HK-2 (cell line): Measurements from ENCODE around the gene HES5.
"Not testable (repeated sequence)": the region's sequence is repeated elsewhere in the genome, so short reads cannot be mapped to it uniquely, and the experiment has no call there.

Experiments used
- DNase-seq: peaks from one replicate; pipeline ENCODE4 v3.0.0-alpha.2; 2018; ENCODE audit not compliant: unreplicated experiment

The HES5 gene, protein sequence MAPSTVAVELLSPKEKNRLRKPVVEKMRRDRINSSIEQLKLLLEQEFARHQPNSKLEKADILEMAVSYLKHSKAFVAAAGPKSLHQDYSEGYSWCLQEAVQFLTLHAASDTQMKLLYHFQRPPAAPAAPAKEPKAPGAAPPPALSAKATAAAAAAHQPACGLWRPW

DNA sequence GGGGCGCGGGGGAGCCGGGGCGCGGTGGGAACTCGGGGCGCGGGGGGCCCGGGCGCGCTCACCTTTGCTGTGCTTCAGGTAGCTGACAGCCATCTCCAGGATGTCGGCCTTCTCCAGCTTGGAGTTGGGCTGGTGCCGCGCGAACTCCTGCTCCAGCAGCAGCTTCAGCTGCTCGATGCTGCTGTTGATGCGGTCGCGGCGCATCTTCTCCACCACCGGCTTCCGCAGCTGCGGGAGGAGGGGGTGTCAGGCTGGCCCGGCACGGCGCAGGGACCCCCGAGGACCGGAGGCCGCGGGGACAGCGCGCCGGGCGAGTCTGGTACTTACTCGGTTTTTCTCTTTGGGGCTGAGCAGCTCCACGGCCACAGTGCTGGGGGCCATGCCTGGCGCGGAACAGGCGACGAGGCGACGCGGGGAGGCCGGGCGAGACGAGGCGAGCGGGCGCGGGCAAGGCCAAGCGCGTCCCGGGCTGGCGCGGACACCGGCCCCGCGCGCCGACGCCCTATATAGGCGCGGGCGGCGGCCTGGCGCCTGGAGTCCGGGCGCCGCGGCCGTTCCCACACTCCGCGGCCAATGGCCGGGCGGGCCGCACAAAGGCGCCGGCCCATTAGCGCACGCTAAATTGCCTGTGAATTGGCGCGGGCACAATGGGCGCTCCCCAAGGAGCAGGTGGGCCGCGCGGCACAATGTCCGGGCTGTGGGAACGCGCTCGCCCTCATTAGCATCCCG, at the start of gene HES5:
Gene HES5, minus strand, starts transcription at position 480 of the 729 bp plus-strand sequence. Its CDS starts 99 bp downstream, at position 381.
- DNase-seq = no peak

DNA sequence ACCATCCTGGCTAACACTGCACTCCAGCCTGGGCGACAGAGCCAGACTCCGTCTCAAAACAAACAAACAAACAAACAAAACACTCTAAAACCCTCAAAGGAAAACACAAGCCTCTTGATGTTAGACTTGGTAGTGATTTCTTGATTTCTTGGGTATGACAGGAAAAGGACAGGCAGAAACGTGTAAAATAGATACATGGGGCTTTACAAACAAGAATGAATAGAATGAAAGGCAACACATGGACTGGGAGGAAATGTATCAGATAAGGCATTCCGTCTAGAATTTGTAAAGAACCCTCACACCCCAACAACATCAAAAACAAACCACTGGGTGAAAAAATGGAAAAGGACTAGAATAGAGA, 48.7 kb upstream of the HES5 start:
- DNase-seq = no peak

DNA sequence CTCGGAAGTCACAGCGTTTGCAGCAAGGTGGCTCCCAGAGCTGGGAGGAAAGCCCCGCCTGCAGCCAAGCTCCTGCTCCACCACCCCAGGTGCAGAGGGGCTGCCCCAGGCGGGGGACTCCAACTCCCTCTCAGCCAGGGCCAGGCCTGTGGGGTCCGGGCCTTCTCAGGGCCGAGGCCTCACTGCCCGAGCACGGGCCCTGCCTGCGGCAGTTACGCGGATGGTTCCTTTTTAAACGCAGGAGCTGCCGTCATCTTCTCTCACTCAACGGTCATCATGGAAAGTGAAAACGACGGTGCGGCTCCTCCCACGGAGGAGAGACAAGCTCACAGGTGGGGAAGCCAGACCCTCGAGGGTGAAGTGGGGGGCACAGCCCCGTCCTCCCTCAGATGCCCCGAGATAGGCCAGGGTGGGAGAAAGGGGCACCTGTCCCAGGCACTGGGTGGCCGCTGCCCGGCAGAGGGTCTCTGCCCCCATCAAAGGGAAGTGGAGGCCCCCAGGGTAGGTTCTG, 47.6 kb upstream of the HES5 start:
- not testable (repeated sequence) for DNase-seq

DNA sequence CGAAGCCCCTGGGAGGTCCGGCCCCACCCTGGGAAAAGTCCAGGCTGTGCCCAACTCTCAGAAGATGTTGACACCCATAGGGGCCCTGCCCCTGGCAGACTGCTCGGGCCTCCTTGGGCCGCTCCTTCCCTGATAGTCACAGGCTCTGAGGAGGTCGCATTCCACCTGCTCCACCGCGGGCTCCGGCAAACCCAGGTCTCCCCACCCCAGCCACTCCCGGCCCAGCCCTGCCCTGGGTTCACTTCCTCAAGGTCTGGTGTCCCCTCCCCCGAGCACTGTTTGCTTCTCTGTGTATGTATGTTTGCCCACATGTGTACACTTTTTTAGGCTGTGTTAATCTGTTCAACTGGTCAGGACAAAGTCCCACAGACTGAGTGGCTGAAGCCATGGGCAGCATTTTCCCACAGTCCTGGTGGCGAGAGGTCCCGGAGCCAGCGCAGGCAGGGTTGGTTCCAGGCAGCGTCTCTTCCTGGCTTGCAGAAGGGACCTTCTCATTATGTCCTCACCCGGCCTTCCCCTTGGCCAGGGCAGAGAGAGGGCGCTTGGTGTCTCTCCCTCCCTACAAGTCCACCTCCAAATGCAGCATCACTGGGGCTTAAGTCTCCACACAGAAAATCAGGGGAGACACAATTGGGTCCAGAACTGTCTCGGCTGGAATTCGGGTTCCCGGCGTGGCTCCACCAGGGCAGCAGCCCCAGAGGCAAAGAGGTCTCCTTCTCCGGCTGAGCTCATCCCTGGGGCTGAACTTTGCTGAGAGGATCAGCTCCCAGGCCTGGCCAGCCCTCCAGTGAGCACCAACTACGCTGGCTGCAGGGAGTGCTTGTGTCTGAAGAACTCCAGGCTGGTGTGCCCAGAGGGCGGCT, 46.0 kb upstream of the HES5 start:
- DNase-seq = no peak

DNA sequence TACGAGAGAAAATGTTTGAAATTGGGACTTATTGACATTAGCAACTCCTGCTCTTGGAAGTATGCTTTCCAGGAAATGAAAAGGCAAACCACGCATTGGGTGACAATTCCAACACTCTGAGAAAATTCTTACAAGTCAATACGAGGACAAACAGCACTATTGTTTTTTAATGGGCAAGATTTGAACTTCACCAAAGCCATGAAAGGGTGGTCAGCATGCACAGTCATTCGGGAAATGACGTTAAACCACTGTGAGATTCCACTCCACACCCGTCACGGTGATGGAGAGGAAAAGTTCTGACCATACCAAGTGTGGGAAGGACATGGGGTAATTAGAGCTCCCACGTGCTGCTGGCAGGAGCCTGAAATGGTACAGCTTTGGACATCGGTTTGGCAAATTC, 44.3 kb upstream of the HES5 start:
- no peak for DNase-seq

DNA sequence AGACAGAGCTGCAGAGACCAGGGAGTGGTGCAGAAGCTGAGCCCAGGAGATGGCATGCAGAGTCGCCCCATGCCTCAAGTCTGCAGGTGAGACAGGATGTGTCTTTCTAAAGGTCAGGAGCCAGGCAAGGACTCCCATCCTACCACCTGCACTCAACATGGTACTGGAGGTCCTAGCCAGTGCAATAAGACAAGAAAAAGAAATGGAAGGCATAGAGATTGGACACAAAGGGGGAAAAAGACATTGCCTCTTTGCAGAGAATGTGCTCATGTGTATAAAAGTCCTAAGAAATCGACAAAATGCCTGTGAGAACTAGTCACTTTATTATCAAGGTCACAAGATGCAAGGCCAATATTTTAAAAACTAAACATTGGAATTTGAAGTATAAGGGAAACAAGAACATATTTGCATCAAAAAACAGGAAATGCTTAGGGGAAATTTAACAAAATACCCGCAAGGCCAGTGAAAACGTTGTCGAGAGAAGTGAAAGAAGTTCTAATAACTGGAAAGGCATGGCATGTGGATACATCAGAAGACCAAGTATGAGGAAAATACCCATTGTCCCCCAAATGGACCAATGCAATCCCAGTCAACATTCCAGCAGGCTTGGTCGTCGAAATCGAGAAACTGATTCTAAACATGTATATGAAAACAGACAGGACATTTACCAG, 43.3 kb upstream of the HES5 start:
- no peak for DNase-seq

DNA sequence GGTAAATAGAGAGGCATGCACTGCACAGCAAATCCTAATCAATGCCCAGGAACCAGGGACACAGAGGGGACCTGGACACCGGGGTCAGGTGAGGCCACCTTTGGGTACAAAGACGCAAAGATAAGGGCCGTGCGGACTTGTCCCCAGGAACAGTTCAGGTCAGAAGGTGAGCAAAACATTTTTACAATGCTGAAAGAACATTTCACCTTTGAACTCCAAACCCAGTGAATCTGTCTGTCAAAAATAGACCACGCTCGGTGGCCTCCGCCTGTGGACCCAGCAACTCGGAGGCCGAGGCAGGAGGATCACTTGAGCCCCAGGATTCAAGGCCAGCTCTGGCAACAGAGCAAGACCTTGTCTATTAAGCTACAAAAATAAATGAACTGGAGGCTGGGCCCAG, 41.3 kb upstream of the HES5 start:
- DNase-seq = no peak

DNA sequence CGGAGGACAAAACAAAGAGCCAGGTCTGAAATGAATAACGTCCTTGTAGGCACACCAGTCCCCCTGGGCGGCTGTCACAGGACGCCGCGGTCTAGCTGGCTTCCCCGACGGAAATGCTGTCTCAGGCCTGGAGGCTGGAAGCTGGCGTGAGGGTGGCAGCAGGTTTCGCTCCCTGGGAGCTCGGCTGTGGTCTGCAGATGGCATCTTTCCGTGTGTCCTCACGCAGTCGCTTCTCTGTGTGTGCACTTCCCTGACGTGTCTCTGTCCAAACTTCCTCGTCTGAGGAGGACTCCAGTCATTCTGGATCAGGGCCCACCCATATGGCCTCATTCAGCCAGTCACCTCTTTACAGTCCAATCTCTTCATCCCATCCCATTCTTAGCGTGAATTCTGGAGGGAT, 40.3 kb upstream of the HES5 start:
- no peak for DNase-seq

DNA sequence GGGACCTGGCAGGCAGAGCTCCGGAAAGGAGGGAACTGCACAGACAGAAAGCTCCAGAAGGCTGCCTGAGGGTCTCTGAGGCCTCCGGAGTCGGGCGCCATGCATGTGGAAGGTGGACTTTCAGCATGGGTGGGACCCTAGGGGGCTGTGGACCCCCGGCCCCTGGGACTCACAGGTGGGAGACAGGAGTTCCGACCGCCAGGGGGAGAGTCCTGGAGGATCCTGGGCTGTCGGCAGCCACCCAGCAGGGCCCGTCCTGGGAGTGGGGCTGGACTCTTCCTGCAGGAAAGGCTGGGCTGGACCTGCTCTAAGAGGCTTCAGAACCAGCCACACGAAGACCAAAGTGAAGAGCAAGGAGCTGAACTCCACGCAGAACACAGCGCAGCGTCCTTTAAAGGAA, 39.6 kb upstream of the HES5 start:
- DNase-seq = not testable (repeated sequence)

DNA sequence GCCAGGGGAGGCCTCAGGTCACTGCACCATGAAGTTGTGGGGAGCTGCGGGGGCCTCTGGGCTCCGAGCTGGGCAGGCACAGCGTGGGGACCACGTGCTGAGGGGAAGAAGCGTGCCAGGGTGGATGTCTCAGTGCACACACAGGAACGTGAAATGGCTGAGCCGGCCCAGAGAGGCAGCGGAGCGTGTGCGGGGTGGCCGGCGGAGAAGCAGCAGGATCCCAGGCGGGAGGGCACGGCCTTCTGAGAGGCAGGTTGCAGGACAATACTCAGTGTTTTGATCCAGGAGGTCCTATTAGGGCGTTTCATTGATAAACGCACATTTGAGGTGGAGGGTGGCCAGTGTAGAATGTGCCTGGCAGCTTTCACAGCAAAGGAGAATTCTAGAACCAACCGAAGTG, 39.0 kb upstream of the HES5 start:
- no peak for DNase-seq

DNA sequence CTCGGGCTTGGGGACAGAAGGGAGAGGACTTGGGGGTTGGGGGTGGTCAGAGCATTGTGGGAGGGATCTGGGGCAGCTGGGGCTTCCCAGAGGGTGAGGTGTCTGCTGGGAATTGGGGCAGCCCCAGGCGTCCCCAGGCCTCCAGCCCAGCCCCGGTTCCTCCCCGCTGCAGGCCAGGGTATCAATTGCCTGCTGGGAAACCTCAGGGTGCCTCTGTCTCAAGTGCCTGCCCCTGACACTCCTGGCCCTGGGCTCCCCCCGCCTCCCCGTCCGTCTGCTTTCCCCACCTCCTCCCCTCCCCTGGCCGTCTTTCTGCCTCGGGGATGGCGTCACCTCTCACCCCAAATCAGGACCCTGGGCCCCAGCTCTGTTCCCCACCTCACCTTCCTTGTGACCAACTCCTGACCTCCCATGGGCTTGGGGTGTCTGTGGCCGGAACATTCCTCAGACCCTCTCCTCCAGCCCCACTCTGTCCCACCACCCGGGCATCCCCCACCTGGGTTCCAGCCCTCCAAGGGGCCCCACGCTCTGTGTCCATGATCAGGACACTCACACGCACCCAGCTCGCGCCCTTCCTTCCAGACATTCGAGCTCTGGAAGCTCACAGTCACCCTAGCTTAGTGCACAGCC, 38.2 kb upstream of the HES5 start:
- not testable (repeated sequence) for DNase-seq

DNA sequence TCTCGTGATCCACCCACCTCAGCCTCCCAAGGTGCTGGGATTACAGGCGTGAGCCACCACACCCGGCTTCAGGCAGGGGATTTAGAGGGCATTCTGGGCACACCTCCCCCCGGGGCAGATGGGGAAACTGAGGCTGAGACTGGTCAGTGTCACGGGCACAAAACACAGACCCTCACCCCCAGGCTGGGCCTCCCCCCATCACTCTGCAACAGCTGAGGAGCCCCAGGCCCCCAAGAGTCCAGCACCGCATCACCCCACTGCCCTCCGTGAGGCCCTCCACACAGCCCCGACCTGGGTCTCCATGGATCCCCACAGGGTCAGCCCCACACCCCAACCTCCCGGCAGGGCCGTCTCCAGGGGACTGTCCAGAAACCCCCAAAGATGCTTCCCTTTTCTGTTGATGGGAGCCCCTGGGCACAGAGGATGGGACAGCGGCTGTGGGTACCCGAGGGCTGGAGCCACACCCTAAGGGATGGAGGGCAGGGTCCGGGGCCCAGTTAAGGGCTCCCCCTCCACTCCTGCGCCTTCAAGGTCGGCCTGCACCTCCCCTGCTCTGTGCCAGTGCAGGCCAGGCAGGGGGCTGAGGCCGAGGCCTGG, 37.1 kb upstream of the HES5 start:
- DNase-seq = no peak

DNA sequence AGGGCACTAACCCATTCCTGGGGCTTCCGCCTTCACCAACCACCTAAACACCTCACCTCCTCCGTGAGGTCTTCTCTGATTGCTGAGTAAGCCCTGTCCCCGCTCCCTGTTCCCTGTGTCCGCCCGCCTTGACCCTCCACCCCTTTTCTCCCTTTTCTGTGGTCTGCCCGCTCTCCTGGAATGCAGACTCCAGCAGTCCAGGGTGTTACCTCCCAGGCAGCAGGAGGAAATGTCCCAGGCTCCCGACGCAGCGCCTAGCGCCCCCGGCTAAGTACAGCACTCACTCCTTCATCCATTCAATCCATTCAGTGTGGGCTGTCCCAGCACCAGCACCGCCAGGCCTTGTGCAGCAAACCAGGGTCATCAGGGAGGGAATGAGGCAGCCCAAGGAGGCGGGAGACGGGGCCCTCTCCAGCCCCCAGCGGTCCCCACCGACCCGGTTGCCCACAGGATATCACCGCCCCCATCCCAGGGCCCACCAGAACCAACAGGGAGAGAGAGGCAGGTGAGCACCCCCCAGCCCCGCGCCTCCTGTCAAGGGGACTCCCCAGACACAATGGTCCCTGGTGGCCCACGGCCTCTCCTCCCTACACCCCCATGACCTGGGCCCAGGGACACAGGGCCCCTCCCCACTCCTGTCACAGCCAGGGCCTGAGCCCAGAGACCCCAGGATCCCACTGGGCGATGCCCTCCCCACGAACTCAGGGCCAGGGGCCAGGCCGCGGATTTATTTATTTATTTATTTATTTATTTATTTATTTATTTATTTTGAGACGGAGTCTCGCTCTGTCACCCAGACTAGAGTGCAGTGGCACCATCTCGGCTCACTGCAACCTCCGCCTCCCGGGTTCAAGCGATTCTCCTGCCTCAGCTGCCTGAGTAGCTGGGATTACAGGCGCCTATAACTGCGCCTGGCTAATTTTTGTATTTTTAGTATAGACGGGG, 36.3 kb upstream of the HES5 start:
- DNase-seq = peak; percentile 57

DNA sequence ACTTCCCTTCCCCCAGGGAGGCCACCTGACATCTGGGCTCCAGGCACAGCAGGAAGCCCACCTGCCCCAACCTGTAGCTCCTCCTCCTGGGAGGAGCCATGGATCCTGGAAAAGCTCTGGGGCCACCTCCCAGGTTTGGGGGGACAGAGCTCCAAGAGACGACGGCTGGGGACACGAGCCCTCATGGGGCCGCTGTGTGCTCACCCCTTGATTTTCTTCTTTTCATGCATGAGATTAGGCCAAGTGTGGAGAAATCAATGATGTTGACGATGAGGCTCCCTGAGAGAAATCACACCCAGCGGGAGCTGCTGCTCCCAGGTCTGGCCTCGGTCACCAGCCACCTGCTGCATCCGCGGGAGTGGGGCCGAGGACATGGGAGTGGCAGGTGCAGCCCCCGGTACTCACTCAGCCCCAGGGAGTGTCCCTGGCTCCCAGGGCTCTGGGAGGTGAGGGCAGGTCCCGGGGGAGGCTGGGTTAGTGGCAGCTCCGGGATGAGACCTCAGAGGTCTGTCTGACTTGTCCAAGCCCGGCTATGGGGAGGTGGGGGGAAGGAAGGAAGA, 34.8 kb upstream of the HES5 start:
- DNase-seq = no peak

DNA sequence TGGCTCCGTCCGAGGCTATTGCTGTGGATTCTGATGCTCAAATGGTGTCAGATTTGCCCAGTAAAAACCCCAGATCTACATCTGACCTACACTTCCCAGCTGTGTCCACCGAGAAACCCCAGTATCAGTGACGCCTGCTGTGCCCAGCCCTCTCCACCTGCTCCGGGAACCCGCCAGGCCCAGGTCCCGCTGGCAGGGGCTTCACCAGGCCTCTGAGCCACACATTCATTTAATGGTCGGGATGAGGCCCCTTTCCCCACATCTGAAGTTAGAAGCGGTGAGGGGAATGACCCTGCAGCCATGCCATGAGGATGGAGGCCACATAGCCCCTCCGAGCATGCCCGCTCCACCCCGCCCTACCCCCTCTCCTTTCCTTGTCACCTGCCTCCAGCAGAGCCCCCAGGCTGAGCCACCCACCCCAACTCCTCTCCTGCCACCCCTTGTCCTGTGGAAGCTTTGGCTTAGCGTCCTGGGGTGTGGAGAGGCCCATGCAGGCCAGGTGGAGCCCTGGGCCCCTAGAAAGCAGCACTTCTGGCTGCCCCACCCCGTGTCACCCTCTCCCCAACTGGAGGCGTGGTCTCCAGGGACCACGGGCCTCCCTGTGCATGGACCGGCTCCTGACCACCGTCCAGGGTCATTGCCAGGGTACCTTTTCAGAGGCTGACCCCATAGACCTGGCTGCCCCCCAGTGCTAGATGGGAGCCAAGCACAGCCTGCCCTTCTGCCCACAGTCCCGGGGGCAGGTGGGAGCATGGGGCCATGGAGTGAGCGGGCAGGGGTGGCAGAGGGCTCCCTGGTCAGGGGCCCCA, 34.1 kb upstream of the HES5 start:
- no peak for DNase-seq

DNA sequence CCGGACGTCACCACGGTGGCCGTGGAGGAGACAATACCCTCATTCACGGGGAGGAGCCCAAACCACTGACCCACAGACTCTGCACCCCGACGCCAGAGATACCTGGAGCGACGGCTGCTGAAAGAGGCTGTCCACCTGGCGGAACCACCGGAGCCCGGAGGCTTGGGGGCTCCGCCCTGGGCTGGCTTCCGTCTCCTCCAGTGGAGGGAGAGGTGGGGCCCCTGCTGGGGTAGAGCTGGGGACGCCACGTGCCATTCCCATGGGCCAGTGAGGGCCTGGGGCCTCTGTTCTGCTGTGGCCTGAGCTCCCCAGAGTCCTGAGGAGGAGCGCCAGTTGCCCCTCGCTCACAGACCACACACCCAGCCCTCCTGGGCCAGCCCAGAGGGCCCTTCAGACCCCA, 33.1 kb upstream of the HES5 start:
- DNase-seq = no peak

DNA sequence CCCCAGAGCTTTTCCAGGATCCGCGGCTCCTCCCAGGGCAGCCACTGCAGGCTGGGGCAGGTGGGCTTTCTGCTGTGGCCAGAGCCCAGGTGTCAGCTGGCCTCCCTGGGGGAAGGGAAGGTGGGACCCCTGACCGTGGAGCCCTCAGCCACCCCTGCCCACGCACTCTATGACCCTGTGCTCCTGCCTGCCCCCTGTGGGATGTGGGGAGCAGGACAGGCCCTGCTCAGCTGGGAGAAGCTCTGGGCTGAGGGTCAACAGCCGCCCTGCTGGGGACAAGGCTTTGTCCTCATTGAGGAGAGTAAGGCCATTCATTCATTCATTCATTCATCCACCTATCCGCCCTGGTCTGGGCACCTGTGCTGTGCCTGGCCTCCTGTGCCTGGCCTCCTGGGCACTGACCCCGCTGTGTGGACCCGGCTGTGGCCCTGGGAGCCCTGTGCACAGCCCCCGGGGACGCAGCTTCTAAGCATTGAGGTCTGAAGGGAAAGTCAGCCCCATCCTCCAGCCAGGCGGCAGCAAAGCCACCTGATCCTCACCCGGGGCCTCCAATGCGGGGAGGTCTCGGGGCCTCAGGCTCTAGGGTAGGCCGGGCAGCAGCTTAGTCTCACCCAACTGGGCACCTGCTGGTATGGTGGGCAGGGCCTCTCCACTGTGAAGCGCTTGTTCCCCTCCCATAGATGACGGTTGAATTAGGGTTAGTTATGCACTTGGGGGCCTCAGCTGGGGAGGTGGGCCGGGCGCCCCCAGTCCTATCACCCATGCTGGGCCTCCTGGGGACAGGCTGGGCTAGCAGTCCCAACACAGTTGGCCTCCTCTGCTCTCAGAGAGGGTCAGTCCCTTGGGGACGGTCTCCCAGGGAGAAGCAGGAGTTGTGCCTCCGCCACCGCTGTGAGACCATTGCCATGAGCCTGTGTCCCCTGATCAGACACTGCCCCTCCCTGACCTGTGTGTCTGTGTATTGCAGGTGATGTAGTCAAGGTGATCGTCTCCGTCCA, 32.1 kb upstream of the HES5 start:
- no peak for DNase-seq

DNA sequence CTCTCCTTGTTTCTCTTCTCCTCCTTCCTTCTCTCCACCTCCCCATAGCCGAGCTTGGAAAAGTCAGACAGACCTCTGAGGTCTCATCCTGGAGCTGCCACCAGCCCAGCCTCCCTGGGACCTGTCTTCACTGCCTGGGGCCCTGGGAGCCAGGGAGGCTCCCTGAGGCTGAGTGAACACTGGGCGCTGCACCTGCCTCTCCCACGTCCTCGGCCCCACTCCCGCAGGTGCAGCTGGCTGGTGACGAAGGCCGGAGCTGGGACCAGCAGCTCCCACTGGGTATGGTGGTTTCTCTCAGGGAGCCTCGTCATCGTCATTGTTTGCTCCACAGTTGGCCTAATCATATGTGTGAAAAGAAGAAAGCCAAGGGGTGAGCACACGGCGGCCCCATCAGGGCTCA, 31.4 kb upstream of the HES5 start:
- DNase-seq = no peak
